Left renal pelvis (tissue), 4 donors: ENCODE data around the gene HIP1R. TPM values are rescaled to one million over a fixed set of nuclear protein-coding genes. Genes with fewer than 3 reads are reported as not detected.
"Not testable (repeated sequence)": the region's sequence is repeated elsewhere in the genome, so short reads cannot be mapped to it uniquely, and the experiment has no call there.

Experiments used
- DNase-seq, 4 donors: peaks; one replicate each; pipeline ENCODE4 v3.0.0-alpha.2; 2013; ENCODE audit warnings: low read depth in 4 of 4, low spot score in 3 of 4
- polyA plus RNA-seq, 4 donors: library from polyadenylated mRNA; unstranded; fragments of 120-200 nt; gene quantifications; one replicate each; pipeline ENCODE4 v1.2.1, GENCODE V29; 2013; ENCODE audit not compliant: insufficient read length in 4 of 4

HIP1R gene
- polyA plus RNA-seq, 4 donors: 15.6 to 103 (median 60.4) TPM

DNA sequence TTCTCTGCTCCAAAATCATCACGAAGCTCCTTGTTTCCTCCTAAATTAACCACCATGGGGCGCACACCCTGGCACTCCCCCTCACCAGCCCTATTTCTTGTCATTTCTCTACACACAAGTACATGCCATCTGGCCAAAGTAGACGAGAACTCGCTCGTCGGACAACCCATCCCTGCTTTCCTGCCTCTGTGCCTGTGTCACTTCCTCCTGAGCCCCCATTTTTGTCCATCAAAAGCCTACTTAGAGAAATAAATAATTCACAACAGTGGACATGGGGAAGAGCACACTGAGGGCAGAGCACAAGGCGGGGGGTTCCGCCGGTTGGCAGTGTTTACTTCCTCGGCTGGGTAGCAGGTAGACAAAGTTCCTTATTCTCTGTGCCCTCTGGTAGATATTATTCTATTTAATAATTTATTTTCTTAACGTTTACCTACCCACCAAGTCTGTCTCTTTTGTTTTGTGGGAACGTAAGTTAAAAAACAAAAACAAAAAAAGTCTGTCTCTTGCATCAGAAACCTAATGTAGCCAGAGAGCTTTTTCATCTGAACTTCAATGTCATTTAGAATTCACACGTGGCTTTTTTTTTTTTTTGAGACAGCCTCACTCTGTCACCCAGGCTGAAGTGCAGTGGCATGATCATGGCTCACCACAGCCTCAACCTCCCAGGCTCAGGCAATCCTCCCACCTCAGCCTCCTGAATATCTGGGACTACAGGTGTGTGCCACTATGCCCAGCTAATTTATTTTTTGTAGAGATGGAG lies 54.7 kb downstream of the HIP1R start:
- no peak for DNase-seq

GRCh38 chr12:122891661-122892525 lies 56.6 kb downstream of the HIP1R start:
- no peak for DNase-seq

DNA sequence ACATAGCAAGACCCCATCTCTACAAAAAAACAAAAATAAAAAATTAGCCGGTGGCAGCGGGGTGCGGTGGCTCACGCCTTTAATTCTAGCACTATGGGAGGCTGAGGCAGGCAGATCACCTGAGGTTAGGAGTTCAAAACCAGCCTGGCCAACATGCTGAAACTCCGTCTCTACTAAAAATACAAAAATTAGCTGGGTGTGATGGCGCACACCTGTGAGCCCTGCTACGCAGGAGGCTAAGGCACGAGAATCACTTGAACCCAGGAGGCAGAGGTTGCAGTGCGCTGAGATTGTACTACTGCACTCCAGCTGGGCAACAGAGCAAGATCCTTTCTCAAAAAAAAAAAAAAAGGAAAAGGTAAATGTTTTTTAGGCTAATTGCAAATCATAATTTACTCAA lies 57.5 kb downstream of the HIP1R start:
- not testable (repeated sequence) for DNase-seq

GRCh38 chr12:122893208-122894153 lies 58.2 kb downstream of the HIP1R start:
- DNase-seq: no peak

- DNase-seq: no peak
These were observed 59.2 kb downstream of the HIP1R start for GRCh38 chr12:122894193-122895121.

- no peak for DNase-seq
These were observed 60.1 kb downstream of the HIP1R start for GRCh38 chr12:122895320-122895703.

GRCh38 chr12:122895704-122896636 lies 60.7 kb downstream of the HIP1R start, which contains the start of gene VPS37B:
Gene VPS37B (minus strand): TSS chr12:122896124. CDS start chr12:122896062, 62 bp downstream.
- peak in 2 of 4 donors; percentile 74 to 75 for DNase-seq

- DNase-seq: no peak
These were observed 61.4 kb downstream of the HIP1R start for GRCh38 chr12:122896662-122897061.

- no peak for DNase-seq
These were observed 64.6 kb downstream of the HIP1R start for GRCh38 chr12:122899887-122900286.

- DNase-seq: no peak
These were observed 67.8 kb downstream of the HIP1R start for GRCh38 chr12:122902854-122903692.

DNA sequence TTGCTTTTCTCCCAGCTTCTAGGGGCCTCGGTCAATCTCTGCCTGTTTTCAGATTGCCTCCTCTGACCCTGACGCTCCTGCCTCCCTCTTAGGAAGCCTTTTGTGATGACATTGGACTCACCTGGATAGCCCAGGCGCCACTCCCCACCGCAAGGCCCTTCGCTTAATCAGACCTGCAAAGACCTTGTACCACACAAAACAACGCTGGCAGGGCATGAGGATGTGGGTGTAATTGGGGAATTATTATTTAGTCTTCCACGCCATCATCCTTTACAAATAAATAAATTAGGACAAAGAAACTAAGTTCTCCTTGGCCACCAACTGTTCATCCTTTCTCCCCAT lies 68.4 kb downstream of the HIP1R start:
- no peak for DNase-seq

- DNase-seq: not testable (repeated sequence)
These were observed 70.0 kb downstream of the HIP1R start for GRCh38 chr12:122905258-122905657.

- no peak for DNase-seq
These were observed 73.7 kb downstream of the HIP1R start for GRCh38 chr12:122908915-122909314.

GRCh38 chr12:122909442-122910288 lies 74.4 kb downstream of the HIP1R start:
- no peak for DNase-seq
